ENCODE results near the gene CNKSR2. TPM values are rescaled to one million over a fixed set of nuclear protein-coding genes. Genes with fewer than 3 reads are reported as not detected.
"Not testable (repeated sequence)": the region's sequence is repeated elsewhere in the genome, so short reads cannot be mapped to it uniquely, and the experiment has no call there.

CNKSR2 gene
- total RNA-seq, 2 donors from 2014 or later: 0.98 to 2.4 TPM

DNA sequence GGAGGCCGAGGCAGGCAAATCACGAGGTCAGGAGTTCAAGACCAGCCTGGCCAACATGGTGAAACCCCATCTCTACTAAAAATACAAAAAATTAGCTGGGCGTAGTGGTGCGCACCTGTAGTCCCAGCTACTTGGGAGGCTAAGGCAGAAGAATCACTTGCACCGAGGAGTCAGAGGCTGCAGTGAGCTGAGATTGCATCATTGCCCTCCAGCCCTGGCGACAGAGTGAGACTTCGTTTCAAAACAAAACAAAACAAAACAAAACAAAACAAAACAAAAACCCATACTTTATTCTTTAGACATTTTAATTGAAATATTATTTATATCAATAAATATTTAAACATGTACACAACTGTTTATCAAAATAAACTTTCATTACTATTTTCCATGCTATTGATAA, 109.8 kb downstream of the CNKSR2 start:
- H3K4me1 Mint-ChIP-seq (ENCODE audit: low read depth in 2 of 2); H3K4me3 Mint-ChIP-seq; H3K9me3 Mint-ChIP-seq; ATAC-seq; H3K36me3 Mint-ChIP-seq; H3K27me3 Mint-ChIP-seq; DNase-seq (ENCODE audit: low spot score); H3K27ac Mint-ChIP-seq: not testable (repeated sequence)

DNA sequence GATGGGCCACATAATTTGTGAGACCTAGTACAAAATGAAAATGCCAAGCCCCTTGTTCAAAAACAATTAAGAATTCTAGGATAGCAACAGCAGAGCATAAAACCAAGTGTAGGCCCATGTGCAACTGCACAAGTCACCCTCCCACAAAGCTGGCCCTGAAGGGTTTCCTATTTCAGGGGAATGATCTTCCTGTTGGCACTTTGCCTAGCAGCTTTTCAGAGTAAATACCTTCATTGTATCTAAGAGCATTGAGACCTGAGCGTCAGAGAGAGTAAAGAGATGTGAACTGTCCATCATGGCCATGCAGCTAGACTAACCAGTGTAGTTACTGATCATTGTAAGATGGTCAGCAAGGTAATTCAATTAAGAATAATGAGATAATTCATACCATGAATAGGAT, 113.6 kb downstream of the CNKSR2 start:
- DNase-seq (ENCODE audit: low spot score) (no peak), ATAC-seq (no peak)
- Mint-ChIP-seq H3K4me3 (no peak overlapping the region), H3K4me1 (ENCODE audit: low read depth in 2 of 2) (no peaks in the 10 kb centered on the region), H3K27me3 (no peaks in the 10 kb centered on the region), H3K9me3 (no peaks in the 10 kb centered on the region), H3K36me3 (no peaks in the 10 kb centered on the region), H3K27ac (no peak overlapping the region)

DNA sequence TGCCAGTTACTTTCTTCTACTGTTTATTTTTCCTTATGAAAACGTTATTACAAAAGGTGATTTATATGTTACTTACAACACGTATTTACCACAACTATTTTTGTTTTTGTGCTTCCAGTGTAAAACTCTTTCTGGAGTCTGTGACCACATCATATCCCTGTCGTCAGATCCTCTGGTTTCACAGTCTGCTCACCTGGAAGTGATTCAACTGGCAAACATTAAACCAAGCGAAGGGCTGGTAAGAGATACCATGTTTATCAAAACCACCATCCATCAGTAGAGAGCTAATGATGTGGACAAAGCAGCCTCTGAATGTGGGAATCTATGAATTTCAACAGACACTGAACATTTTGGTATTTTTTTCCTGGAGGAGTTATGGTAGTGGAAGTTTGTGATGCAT, 116.1 kb downstream of the CNKSR2 start:
- H3K27me3 Mint-ChIP-seq: no peaks in the 10 kb centered on the region

DNA sequence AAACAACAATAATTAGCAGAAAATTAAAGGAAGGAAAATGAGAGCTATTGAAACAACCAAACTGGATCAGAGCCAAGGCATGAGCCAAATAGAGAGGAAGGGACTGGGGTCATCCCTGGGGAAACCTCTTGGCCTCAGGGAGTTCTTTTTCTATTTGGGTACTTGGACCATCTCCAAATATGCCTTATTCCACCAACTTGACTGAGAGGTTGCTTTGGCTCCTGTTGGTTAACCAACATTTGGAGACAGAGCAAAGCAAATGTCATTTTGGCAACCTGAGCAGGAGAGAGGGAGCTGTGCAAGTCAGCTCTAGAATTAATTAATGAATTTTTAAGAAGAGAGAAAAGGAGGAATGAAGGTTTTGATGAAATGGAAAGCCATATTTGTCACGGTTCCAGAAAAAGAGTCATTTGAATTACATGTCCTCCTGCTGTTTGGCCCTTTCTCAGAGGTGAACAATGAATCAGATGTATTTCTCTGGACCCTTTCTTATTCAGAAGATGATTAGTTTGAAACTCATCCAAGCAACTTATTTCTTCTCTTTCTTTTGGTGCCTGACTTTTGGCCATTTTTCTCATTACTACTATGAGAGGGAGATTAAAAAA, 119.1 kb downstream of the CNKSR2 start:
- Mint-ChIP-seq H3K27ac (no peak overlapping the region), H3K9me3 (no peaks in the 10 kb centered on the region), H3K27me3 (no peaks in the 10 kb centered on the region), H3K36me3 (no peaks in the 10 kb centered on the region), H3K4me3 (no peak overlapping the region), H3K4me1 (ENCODE audit: low read depth in 2 of 2) (no peaks in the 10 kb centered on the region)
- DNase-seq (ENCODE audit: low spot score) (no peak), ATAC-seq (no peak)

More for the DNA sequence above, 116.1 kb downstream of the CNKSR2 start:
- ATAC-seq (no peak), DNase-seq (ENCODE audit: low spot score) (no peak)
- H3K27ac Mint-ChIP-seq: no peak overlapping the region
- no peak overlapping the region for H3K4me3 Mint-ChIP-seq
- H3K36me3 Mint-ChIP-seq: no peaks in the 10 kb centered on the region
- H3K4me1 Mint-ChIP-seq (ENCODE audit: low read depth in 2 of 2): no peaks in the 10 kb centered on the region
- no peaks in the 10 kb centered on the region for H3K9me3 Mint-ChIP-seq

- no peaks in the 10 kb centered on the region for H3K36me3 Mint-ChIP-seq
- H3K4me1 Mint-ChIP-seq (ENCODE audit: low read depth in 2 of 2): no peaks in the 10 kb centered on the region
- no peaks in the 10 kb centered on the region for H3K27me3 Mint-ChIP-seq
- no peak overlapping the region for H3K4me3 Mint-ChIP-seq
- no peak for DNase-seq (ENCODE audit: low spot score)
- H3K27ac Mint-ChIP-seq: no peak overlapping the region
- H3K9me3 Mint-ChIP-seq: no peaks in the 10 kb centered on the region
- ATAC-seq: no peak
These were observed 129.4 kb downstream of the CNKSR2 start for GRCh38 chrX:21503593-21503992.

GRCh38 chrX:21509912-21510311, 135.7 kb downstream of the CNKSR2 start:
- no peak for DNase-seq (ENCODE audit: low spot score)
- Mint-ChIP-seq H3K4me1 (ENCODE audit: low read depth in 2 of 2) (no peaks in the 10 kb centered on the region), H3K27ac (no peak overlapping the region), H3K27me3 (peaks cover 0 to 3% of the 10 kb centered on the region in 2 donors), H3K9me3 (no peaks in the 10 kb centered on the region), H3K4me3 (no peak overlapping the region), H3K36me3 (no peaks in the 10 kb centered on the region)
- no peak for ATAC-seq

GRCh38 chrX:21524008-21524407, 149.8 kb downstream of the CNKSR2 start:
- H3K27ac Mint-ChIP-seq: no peak overlapping the region
- no peaks in the 10 kb centered on the region for H3K27me3 Mint-ChIP-seq
- no peak for ATAC-seq
- H3K9me3 Mint-ChIP-seq: no peaks in the 10 kb centered on the region
- DNase-seq (ENCODE audit: low spot score): no peak
- H3K36me3 Mint-ChIP-seq: no peaks in the 10 kb centered on the region
- no peak overlapping the region for H3K4me3 Mint-ChIP-seq
- H3K4me1 Mint-ChIP-seq (ENCODE audit: low read depth in 2 of 2): no peaks in the 10 kb centered on the region

GRCh38 chrX:21528076-21528475, 153.9 kb downstream of the CNKSR2 start:
- Mint-ChIP-seq H3K4me3 (no peak overlapping the region), H3K36me3 (no peaks in the 10 kb centered on the region), H3K9me3 (no peaks in the 10 kb centered on the region), H3K27me3 (no peaks in the 10 kb centered on the region), H3K4me1 (ENCODE audit: low read depth in 2 of 2) (no peaks in the 10 kb centered on the region), H3K27ac (no peak overlapping the region)
- DNase-seq (ENCODE audit: low spot score): no peak
- ATAC-seq: no peak

GRCh38 chrX:21529771-21530170, 155.6 kb downstream of the CNKSR2 start:
- Mint-ChIP-seq H3K27me3 (no peaks in the 10 kb centered on the region), H3K4me1 (ENCODE audit: low read depth in 2 of 2) (no peaks in the 10 kb centered on the region), H3K27ac (no peak overlapping the region), H3K36me3 (no peaks in the 10 kb centered on the region), H3K4me3 (no peak overlapping the region), H3K9me3 (no peaks in the 10 kb centered on the region)
- no peak for ATAC-seq
- no peak for DNase-seq (ENCODE audit: low spot score)

- H3K27ac Mint-ChIP-seq; H3K4me1 Mint-ChIP-seq (ENCODE audit: low read depth in 2 of 2); H3K27me3 Mint-ChIP-seq; DNase-seq (ENCODE audit: low spot score); H3K36me3 Mint-ChIP-seq; H3K4me3 Mint-ChIP-seq; ATAC-seq: not testable (repeated sequence)
- peaks cover 12% of the 10 kb centered on the region for H3K9me3 Mint-ChIP-seq
These were observed 170.4 kb downstream of the CNKSR2 start for GRCh38 chrX:21544642-21545041.

DNA sequence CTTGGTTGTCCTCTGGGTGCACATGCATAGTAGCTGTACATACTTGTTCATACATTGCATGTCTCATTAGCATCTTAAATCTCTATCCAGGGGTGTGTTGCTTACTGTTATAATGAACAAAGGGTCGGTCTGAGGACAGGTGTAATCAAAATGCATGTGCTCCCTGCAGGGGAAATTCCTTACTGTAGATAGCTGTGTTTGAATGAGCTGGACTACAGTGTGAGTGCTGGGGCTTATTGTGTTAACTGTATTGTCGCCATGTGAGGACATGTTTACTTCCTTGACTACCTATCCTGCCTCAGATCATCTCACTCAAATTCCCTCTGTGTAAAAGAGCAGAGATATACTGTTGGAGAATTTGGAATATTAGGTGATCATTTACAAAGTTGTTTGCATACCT, 185.2 kb downstream of the CNKSR2 start:
- ATAC-seq: no peak
- no peak for DNase-seq (ENCODE audit: low spot score)
- no peaks in the 10 kb centered on the region for H3K36me3 Mint-ChIP-seq
- no peaks in the 10 kb centered on the region for H3K4me1 Mint-ChIP-seq (ENCODE audit: low read depth in 2 of 2)
- no peaks in the 10 kb centered on the region for H3K27me3 Mint-ChIP-seq
- H3K9me3 Mint-ChIP-seq: peaks cover 6% of the 10 kb centered on the region
- H3K4me3 Mint-ChIP-seq: no peak overlapping the region
- H3K27ac Mint-ChIP-seq: no peak overlapping the region

- Mint-ChIP-seq H3K4me3 (no peak overlapping the region), H3K27ac (no peak overlapping the region), H3K9me3 (no peaks in the 10 kb centered on the region), H3K4me1 (ENCODE audit: low read depth in 2 of 2) (no peaks in the 10 kb centered on the region), H3K27me3 (no peaks in the 10 kb centered on the region), H3K36me3 (no peaks in the 10 kb centered on the region)
- DNase-seq (ENCODE audit: low spot score) (no peak), ATAC-seq (no peak)
These were observed 190.8 kb downstream of the CNKSR2 start for GRCh38 chrX:21565025-21565424.

GRCh38 chrX:21574793-21575192, 200.6 kb downstream of the CNKSR2 start:
- peaks cover 4% of the 10 kb centered on the region for H3K9me3 Mint-ChIP-seq
- no peaks in the 10 kb centered on the region for H3K27me3 Mint-ChIP-seq
- no peaks in the 10 kb centered on the region for H3K36me3 Mint-ChIP-seq
- no peak overlapping the region for H3K27ac Mint-ChIP-seq
- H3K4me3 Mint-ChIP-seq: no peak overlapping the region
- DNase-seq (ENCODE audit: low spot score): no peak
- no peak for ATAC-seq
- no peaks in the 10 kb centered on the region for H3K4me1 Mint-ChIP-seq (ENCODE audit: low read depth in 2 of 2)

DNA sequence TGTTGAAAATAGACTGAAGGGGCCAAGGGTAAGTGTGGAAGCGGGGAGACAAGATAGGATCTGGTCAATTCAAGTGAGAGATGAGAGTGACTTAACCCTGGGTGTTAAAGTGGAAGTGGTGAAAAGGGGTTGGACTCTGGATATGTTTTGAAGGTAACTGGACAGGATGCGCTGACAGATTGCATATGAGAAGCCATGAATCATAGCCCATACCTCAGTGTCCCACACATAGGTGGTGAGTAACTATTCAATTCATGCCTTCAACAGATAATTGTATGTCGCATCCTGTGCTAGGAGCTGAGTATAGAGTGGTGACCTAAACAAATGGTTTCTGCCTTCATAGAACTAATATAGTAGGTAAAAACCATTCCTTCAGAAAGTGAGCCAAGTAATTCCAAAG, 207.3 kb downstream of the CNKSR2 start:
- no peaks in the 10 kb centered on the region for H3K4me1 Mint-ChIP-seq (ENCODE audit: low read depth in 2 of 2)
- DNase-seq (ENCODE audit: low spot score): no peak
- ATAC-seq: no peak
- H3K27me3 Mint-ChIP-seq: no peaks in the 10 kb centered on the region
- no peak overlapping the region for H3K27ac Mint-ChIP-seq
- peaks cover 6% of the 10 kb centered on the region for H3K9me3 Mint-ChIP-seq
- no peaks in the 10 kb centered on the region for H3K36me3 Mint-ChIP-seq
- no peak overlapping the region for H3K4me3 Mint-ChIP-seq

DNA sequence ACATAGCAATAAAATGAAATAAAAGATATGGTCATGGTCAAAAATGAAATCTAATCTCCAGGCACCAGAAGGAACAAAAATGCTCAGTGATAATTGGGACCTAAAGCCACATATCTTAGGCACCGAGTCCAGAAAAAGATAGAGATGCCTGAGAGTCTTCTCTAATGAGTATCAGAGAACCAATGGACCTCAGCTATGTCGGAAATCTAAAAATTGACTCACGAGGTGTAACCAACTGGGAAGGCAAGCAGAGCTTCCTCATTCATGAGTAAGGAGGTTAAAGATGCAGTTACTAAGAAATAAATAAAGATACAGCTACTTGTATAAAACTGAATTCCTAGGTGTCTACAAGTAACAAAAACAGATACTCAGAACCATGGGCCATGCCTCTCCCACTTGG, 211.8 kb downstream of the CNKSR2 start:
- no peaks in the 10 kb centered on the region for H3K27me3 Mint-ChIP-seq
- DNase-seq (ENCODE audit: low spot score): no peak
- no peak overlapping the region for H3K27ac Mint-ChIP-seq
- H3K4me1 Mint-ChIP-seq (ENCODE audit: low read depth in 2 of 2): no peaks in the 10 kb centered on the region
- peaks cover 6% of the 10 kb centered on the region for H3K9me3 Mint-ChIP-seq
- no peak for ATAC-seq
- no peaks in the 10 kb centered on the region for H3K36me3 Mint-ChIP-seq
- no peak overlapping the region for H3K4me3 Mint-ChIP-seq
